NCI-H1930 (cell line): ENCODE data around the gene OMG.
"Not testable (repeated sequence)": the region's sequence is repeated elsewhere in the genome, so short reads cannot be mapped to it uniquely, and the experiment has no call there.

Experiments used
- DNase-seq, 2 experiments: peaks; one replicate each; lab custom pipeline; 2025; lab: John Stamatoyannopoulos, UW

Gene OMG

GRCh38 chr17:31308372-31309334 is 11.6 kb upstream of the OMG start:
- no peak for DNase-seq

- DNase-seq = no peak
These were observed 10.6 kb upstream of the OMG start for GRCh38 chr17:31307640-31308039.

- DNase-seq = no peak
These were observed 2.6 kb upstream of the OMG start for GRCh38 chr17:31299624-31300023.

- DNase-seq = no peak
These were observed 897 bp downstream of the OMG start for GRCh38 chr17:31296142-31296541.

- DNase-seq = no peak
These were observed 1.6 kb downstream of the OMG start for GRCh38 chr17:31295489-31295871.

- no peak for DNase-seq
These were observed 2.1 kb downstream of the OMG start for GRCh38 chr17:31294820-31295488.

GRCh38 chr17:31294231-31294630 is 2.8 kb downstream of the OMG start:
- DNase-seq = no peak

GRCh38 chr17:31293581-31293980 is 3.5 kb downstream of the OMG start:
- no peak for DNase-seq

- DNase-seq = no peak
These were observed 5.2 kb downstream of the OMG start for GRCh38 chr17:31291820-31292219.

- DNase-seq = no peak
These were observed 7.2 kb downstream of the OMG start for GRCh38 chr17:31289790-31290189.

- DNase-seq = not testable (repeated sequence)
These were observed 9.1 kb downstream of the OMG start for GRCh38 chr17:31287932-31288331.

- no peak for DNase-seq
These were observed 10.5 kb downstream of the OMG start for GRCh38 chr17:31286587-31286986.

- no peak for DNase-seq
These were observed 13.2 kb downstream of the OMG start for GRCh38 chr17:31283841-31284240.

GRCh38 chr17:31281061-31281460 is 16.0 kb downstream of the OMG start:
- no peak for DNase-seq

GRCh38 chr17:31279401-31279800 is 17.6 kb downstream of the OMG start:
- DNase-seq = no peak

- no peak for DNase-seq
These were observed 21.9 kb downstream of the OMG start for GRCh38 chr17:31275116-31275515.

GRCh38 chr17:31274252-31274651 is 22.8 kb downstream of the OMG start:
- no peak for DNase-seq

- DNase-seq = no peak
These were observed 23.5 kb downstream of the OMG start for GRCh38 chr17:31273516-31273915.

GRCh38 chr17:31272803-31273202 is 24.2 kb downstream of the OMG start:
- no peak for DNase-seq

- DNase-seq = no peak
These were observed 24.8 kb downstream of the OMG start for GRCh38 chr17:31272236-31272635.

GRCh38 chr17:31269578-31269983 is 27.5 kb downstream of the OMG start:
- peak; percentile 15 to 17 for DNase-seq

GRCh38 chr17:31269036-31269577 is 27.9 kb downstream of the OMG start:
- DNase-seq = no peak

GRCh38 chr17:31266042-31266441 is 31.0 kb downstream of the OMG start:
- no peak for DNase-seq
